Psoas muscle (tissue), 8 donors: Measurements from ENCODE around the gene ANTKMT. TPM values are rescaled to one million over a fixed set of nuclear protein-coding genes. Genes with fewer than 3 reads are reported as not detected.

ENCODE experiments used
- ATAC-seq, 4 donors: fragments of 200-7000 bp; cut with Tn5 transposase; one replicate each; pipeline ENCODE4 v1.9.1; 2020; ENCODE audit warnings: moderate library complexity in 3 of 4, mild to moderate bottlenecking in 2 of 4
- DNase-seq, 2 donors: peaks; one replicate each; pipeline ENCODE4 v3.0.0-alpha.2; 2020
- H3K27ac ChIP-seq: fragments of 200-600 bp; one replicate; pipeline ENCODE4 v1.8.0; 2022
- H3K27me3 ChIP-seq, 3 donors: fragments of 200-600 bp in 1 of 3; one replicate each; pipeline versions ENCODE4 v1.6.1 to v1.8.0; 2013 to 2022; ENCODE audit warnings: low read length in 2 of 3, mild to moderate bottlenecking in 2 of 3, moderate library complexity in 1 of 3; ENCODE audit not compliant: insufficient read depth in 3 of 3
- H3K36me3 ChIP-seq, 2 donors: fragments of 200-600 bp in 1 of 2; one replicate each; pipeline versions ENCODE4 v1.6.1 to v1.8.0; 2013 to 2022; ENCODE audit warnings: low read depth in 1 of 2, mild to moderate bottlenecking in 1 of 2, moderate library complexity in 1 of 2; ENCODE audit not compliant: insufficient read depth in 1 of 2
- H3K4me1 ChIP-seq: fragments of 200-600 bp; one replicate; pipeline ENCODE4 v1.8.0; 2022
- H3K4me3 ChIP-seq: fragments of 200-600 bp; one replicate; pipeline ENCODE4 v1.8.0; 2022; ENCODE audit warnings: mild to moderate bottlenecking
- H3K9me3 ChIP-seq: fragments of 200-600 bp; one replicate; pipeline ENCODE4 v1.8.0; 2022
- WGBS, 3 donors: extraction: QIAGEN DNeasy Blood & Tissue Kit; methylation state at CpG; one replicate each; pipeline versions ENCODE4 v1.1.6 to v1.1.7; 2013; 5-methylcytosine and 5-hydroxymethylcytosine counted together
- intact Hi-C, 2 donors: fragments of 100-400 bp; cut with DNase I; formaldehyde crosslinking; loops; one replicate each; pipeline versions ENCODE4 v1.11.0 to v1.14.2; 2022
- polyA plus RNA-seq, 3 donors: library from polyadenylated mRNA; stranded (reverse); fragments of 200-250 nt; gene quantifications; one replicate each; pipeline ENCODE4 v1.2.3, GENCODE V29; 2013
- total RNA-seq, 4 donors: library from RNA; stranded (reverse); fragmentation: NEBNext Ultra II Directional in 2 of 4; extraction: Animal tissue kit (Norgen Biotek cat#: 25700) in 2 of 4; gene quantifications; one replicate each; pipeline versions ENCODE4 v1.2.1 to v1.2.4, GENCODE V29; 2021 to 2023
- TF ChIP-seq, protein P1 (sequence below): fragments of 200-600 bp; IDR thresholded peaks from one replicate; pipeline ENCODE4 v1.8.0; 2022; ENCODE audit warnings: antibody characterized with exemption
- donor health status: healthy with polysubstance abuse.
- donor health status: DM: no; HTN: no; CAD: no; lungs with moderate emphysema.
- donor health status: Bipolar disorder and iron deficiency.
- donor health status: healthy.
- donor health status: DM: yes; HTN: yes; CAD: no.
- donor health status: DM: no; HTN: no; CAD: no.
- donor health status: DM: no; HTN: no; CAD: no.
- donor health status: DM: yes; HTN: yes; CAD: no.

Gene ANTKMT
- total and polyA plus RNA-seq, 7 donors = 16.1 to 56.0 (median 33.5) TPM

DNA sequence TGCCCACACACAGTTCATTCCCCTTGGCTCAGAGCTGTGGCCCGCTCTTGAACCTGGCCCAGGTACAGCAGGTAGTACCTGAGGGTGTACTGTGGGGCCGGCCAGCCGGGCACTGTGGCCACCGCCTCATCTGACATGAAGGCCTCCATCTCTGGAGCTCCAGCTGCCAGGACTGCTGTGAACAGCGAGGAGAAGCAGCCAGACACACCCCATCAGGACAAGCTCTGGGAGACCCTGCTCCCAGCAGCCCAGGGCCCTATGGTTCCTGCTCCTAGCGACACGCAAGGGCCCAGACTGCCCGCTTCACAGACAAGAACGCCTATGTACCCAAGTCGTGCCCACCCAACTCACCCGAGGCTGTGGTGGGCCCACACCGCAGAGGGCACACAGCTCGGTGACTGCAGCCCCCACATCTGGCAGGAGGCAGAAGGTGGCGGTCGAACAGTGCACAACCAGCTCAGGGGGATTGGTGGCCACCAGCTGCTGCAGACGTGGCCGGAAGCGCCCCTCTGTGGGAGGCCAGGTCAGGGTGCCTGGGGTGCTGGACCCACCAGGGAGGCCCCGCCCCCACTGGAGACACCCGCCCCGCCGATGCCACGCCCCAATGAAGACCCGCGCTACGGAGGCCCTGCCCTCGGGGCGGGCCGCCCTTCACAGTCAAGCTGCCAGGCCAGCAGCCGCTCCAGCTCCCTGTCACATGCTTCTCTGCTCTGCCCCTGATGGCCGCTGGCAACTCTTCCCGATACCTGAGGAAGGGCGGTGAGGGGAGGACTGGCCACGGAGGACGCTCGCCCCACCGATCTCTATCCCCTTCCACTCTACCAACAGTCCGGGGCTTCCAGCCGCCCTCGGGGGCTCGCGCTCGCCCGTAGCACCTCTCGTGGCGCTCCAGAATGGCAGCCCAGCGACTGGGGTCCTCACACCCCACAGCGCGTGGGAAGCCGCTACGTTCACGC, 41.8 kb upstream of the ANTKMT start:
- H3K4me3 ChIP-seq = peak overlapping the region; percentile 85
- H3K4me1 ChIP-seq = peaks cover 37% of the 10 kb centered on the region
- H3K36me3 ChIP-seq = peaks cover 5 to 20% of the 10 kb centered on the region in 2 donors
- TF ChIP-seq, protein P1, sequence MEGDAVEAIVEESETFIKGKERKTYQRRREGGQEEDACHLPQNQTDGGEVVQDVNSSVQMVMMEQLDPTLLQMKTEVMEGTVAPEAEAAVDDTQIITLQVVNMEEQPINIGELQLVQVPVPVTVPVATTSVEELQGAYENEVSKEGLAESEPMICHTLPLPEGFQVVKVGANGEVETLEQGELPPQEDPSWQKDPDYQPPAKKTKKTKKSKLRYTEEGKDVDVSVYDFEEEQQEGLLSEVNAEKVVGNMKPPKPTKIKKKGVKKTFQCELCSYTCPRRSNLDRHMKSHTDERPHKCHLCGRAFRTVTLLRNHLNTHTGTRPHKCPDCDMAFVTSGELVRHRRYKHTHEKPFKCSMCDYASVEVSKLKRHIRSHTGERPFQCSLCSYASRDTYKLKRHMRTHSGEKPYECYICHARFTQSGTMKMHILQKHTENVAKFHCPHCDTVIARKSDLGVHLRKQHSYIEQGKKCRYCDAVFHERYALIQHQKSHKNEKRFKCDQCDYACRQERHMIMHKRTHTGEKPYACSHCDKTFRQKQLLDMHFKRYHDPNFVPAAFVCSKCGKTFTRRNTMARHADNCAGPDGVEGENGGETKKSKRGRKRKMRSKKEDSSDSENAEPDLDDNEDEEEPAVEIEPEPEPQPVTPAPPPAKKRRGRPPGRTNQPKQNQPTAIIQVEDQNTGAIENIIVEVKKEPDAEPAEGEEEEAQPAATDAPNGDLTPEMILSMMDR = no peak
- peak overlapping the region; percentile 81 for H3K27ac ChIP-seq
- ATAC-seq (peak; percentile 26 to 36 (median 29)), DNase-seq (peak; percentile 76 to 82)
- no peaks in the 10 kb centered on the region for H3K9me3 ChIP-seq
- intact Hi-C loops = no loop called here
- H3K27me3 ChIP-seq = no peaks in the 10 kb centered on the region
- 20 to 26% (median 22%) methylated on average over 44 to 52 of the region's 52 CpGs for WGBS, 3 donors

DNA sequence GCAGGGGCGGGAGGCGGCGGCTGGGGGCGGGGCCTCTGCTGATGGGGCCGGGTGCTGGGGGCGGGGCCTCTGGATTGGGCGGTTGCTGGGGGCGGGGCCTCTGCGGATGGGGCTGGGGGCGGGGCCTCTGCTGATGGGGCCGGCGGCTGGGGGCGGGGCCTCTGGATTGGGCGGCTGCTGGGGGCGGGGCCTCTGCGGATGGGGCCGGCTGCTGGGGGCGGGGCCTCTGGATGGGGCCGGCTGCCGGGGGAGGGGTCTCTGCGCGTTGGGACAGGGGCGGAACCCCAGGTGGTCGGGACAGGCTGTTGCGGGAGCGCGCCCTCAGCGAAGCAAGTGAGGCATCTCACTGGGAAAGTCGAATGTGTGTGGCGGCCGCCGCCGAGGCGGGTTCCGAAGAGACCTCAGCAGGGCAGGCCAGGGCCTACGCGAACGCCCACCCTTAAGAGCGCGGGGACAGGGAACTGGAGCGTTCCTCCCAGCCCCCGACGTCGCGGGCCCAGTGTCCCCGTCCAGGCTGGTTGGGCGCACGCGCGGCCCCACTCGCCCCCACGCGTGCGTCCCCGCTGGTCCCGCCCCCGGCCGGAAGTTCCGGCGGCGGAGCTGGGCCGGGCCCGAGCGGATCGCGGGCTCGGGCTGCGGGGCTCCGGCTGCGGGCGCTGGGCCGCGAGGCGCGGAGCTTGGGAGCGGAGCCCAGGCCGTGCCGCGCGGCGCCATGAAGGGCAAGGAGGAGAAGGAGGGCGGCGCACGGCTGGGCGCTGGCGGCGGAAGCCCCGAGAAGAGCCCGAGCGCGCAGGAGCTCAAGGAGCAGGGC, 40.9 kb upstream of the ANTKMT start, which contains the start of gene STUB1:
Gene STUB1 (plus strand): TSS at position 597 of the 811 bp plus-strand sequence. CDS start 116 bp downstream, at position 713.
- H3K27me3 ChIP-seq = no peaks in the 10 kb centered on the region
- no peaks in the 10 kb centered on the region for H3K9me3 ChIP-seq
- TF ChIP-seq, protein P1 = no peak
- H3K4me3 ChIP-seq = peak within 1 kb of the TSS; percentile 85
- intact Hi-C loops = no loop called here
- H3K4me1 ChIP-seq = peaks cover 40% of the 10 kb centered on the region
- ATAC-seq = peak; percentile 79 to 80 (median 80)
- peak; percentile 89 to 94 for DNase-seq
- WGBS, 3 donors = 0 to 1% (median 1%) methylated on average over 42 to 91 of the region's 91 CpGs
- peak within 1 kb of the TSS; percentile 97 for H3K27ac ChIP-seq
- H3K36me3 ChIP-seq = peaks cover 5 to 20% of the 10 kb centered on the region in 2 donors

DNA sequence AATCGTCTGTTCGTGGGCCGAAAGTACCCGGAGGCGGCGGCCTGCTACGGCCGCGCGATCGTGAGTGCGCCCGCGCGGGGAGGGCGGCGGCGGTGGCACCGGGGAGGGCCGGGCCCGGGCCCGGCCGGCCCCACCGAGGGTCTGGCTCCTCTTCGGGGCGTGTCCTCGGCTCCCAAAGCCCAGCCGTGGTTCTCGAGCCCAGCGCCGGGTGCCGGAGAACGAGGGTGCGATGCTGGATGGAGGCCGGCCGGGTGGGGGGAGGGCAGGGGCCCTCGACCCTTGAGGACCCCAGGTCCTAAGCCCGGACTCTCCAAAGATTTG, 40.4 kb upstream of the ANTKMT start:
- intact Hi-C loops = no loop called here

DNA sequence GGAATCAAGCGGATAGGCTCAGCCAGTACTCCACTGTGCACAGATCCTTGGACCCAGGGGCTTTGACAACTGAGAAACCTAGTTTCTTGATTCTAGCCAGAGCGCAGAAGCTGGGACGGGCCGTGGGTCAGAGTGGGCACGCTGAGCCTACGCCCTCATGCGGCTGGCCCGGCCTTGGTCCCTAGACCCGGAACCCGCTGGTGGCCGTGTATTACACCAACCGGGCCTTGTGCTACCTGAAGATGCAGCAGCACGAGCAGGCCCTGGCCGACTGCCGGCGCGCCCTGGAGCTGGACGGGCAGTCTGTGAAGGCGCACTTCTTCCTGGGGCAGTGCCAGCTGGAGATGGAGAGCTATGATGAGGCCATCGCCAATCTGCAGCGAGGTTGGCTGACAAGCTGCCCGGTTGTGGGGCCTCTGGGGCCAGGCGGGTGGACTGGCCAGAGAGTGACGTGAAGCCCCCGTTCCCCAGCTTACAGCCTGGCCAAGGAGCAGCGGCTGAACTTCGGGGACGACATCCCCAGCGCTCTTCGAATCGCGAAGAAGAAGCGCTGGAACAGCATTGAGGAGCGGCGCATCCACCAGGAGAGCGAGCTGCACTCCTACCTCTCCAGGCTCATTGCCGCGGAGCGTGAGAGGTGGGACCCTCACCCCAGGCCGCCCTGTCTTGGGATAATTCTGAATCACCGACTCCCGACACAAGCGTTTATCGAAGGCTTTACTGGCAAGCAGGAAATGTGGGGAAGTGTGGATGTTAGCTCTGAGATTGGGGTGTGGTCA, 39.8 kb upstream of the ANTKMT start:
- WGBS, 3 donors = 33 to 39% (median 36%) methylated on average over 44 of the region's 44 CpGs
- Histone ChIP-seq H3K36me3 (peaks cover 5 to 25% of the 10 kb centered on the region in 2 donors), H3K27me3 (no peaks in the 10 kb centered on the region), H3K27ac (peak overlapping the region; percentile 97), H3K9me3 (no peaks in the 10 kb centered on the region), H3K4me1 (peaks cover 40% of the 10 kb centered on the region), H3K4me3 (peak overlapping the region; percentile 85)
- intact Hi-C loops = no loop called here
- DNase-seq (peak; percentile 68 to 89), ATAC-seq (peak in 1 of 4 donors; percentile 0)
- TF ChIP-seq, protein P1 = no peak

More for the DNA sequence above, 40.4 kb upstream of the ANTKMT start:
- no peaks in the 10 kb centered on the region for H3K9me3 ChIP-seq
- no peak for DNase-seq
- TF ChIP-seq, protein P1 = no peak
- no peak for ATAC-seq
- WGBS, 3 donors = 0 to 1% (median 0%) methylated on average over 32 to 38 of the region's 38 CpGs
- peak overlapping the region; percentile 85 for H3K4me3 ChIP-seq
- peaks cover 40% of the 10 kb centered on the region for H3K4me1 ChIP-seq
- no peaks in the 10 kb centered on the region for H3K27me3 ChIP-seq
- peaks cover 5 to 20% of the 10 kb centered on the region in 2 donors for H3K36me3 ChIP-seq
- peak overlapping the region; percentile 97 for H3K27ac ChIP-seq
